HepG2 (cell line): ENCODE measurements around the gene IGFLR1. TPM values are rescaled to one million over a fixed set of nuclear protein-coding genes. Genes with fewer than 3 reads are reported as not detected.

ENCODE experiments used
- AGO2 ChIP-seq: fragments of 200-400 bp; formaldehyde crosslinking; optimal IDR thresholded peaks from 2 replicates; pipeline ENCODE3; 2017; ENCODE audit warnings: mild to moderate bottlenecking, low read depth, low read length, moderate library complexity
- BORCS8-MEF2B ChIP-seq: sonication (generic); formaldehyde crosslinking; IDR thresholded peaks from 2 replicates; pipeline ENCODE4 v1.8.0; 2022; ENCODE audit warnings: mild to moderate bottlenecking, missing genetic modification reagents
- CBFB ChIP-seq: sonication (generic); formaldehyde crosslinking; IDR thresholded peaks from 2 replicates; pipeline ENCODE4 v1.4.0; 2020; ENCODE audit warnings: missing genetic modification reagents
- CENPBD1 ChIP-seq: sonication (generic); formaldehyde crosslinking; IDR thresholded peaks from 2 replicates; pipeline ENCODE4 v1.8.0; 2022; ENCODE audit warnings: missing genetic modification reagents, low read depth, mild to moderate bottlenecking, borderline replicate concordance
- CREM ChIP-seq, 2 experiments: sonication (generic) in 1 of 2; formaldehyde crosslinking in 1 of 2; IDR thresholded peaks; 2 replicates each; pipeline versions ENCODE4 v1.4.0 to v1.6.1; 2016 to 2020; ENCODE audit warnings: antibody characterized with exemption in 1 of 2, mild to moderate bottlenecking in 1 of 2, missing genetic modification reagents in 1 of 2
- FOXO1 ChIP-seq: sonication (generic); formaldehyde crosslinking; IDR thresholded peaks from 2 replicates; pipeline ENCODE4 v1.4.0; 2020; ENCODE audit warnings: missing genetic modification reagents
- GABPB1 ChIP-seq: IDR thresholded peaks from 2 replicates; pipeline ENCODE4 v1.6.1; 2016; ENCODE audit warnings: mild to moderate bottlenecking, missing genetic modification reagents, moderate library complexity, missing compliant biosample characterization
- HES4 ChIP-seq: sonication (generic); formaldehyde crosslinking; IDR thresholded peaks from 2 replicates; pipeline ENCODE4 v1.9.0; 2021; ENCODE audit warnings: mild to moderate bottlenecking, missing genetic modification reagents, borderline replicate concordance
- JDP2 ChIP-seq: sonication (generic); formaldehyde crosslinking; IDR thresholded peaks from 2 replicates; pipeline ENCODE4 v1.8.1; 2022; ENCODE audit warnings: missing genetic modification reagents, borderline replicate concordance
- MAZ ChIP-seq, 2 experiments: sonication (generic) in 1 of 2; formaldehyde crosslinking in 1 of 2; IDR thresholded peaks; 2 replicates each; pipeline versions ENCODE4 v1.5.0 to v1.6.1; 2012 to 2020; ENCODE audit warnings: low read depth in 2 of 2, mild to moderate bottlenecking in 2 of 2, borderline replicate concordance in 1 of 2, improper control_type of control experiment in 1 of 2, low read length in 1 of 2, missing genetic modification reagents in 1 of 2, moderate library complexity in 1 of 2
- MBNL3 ChIP-seq: fragments of 250-450 bp; sonication (Bioruptor Pico); conservative IDR thresholded peaks from 2 replicates; pipeline ENCODE4 v1.8.0; 2022; ENCODE audit warnings: mild to moderate bottlenecking, inconsistent platforms
- PAXIP1 ChIP-seq: sonication (generic); formaldehyde crosslinking; conservative IDR thresholded peaks from 2 replicates; pipeline ENCODE4 v1.4.0; 2020; ENCODE audit warnings: mild to moderate bottlenecking, missing genetic modification reagents, moderate library complexity
- PHB2 ChIP-seq: fragments of 450-650 bp; IDR thresholded peaks from 2 replicates; pipeline ENCODE4 v1.6.1; 2018; ENCODE audit not compliant: partially characterized antibody
- SUZ12 ChIP-seq: fragments of 150-350 bp; IDR thresholded peaks from 2 replicates; pipeline ENCODE4 v1.6.1; 2014; ENCODE audit warnings: low read depth, low read length
- ZBTB38 ChIP-seq: sonication (generic); formaldehyde crosslinking; IDR thresholded peaks from 2 replicates; pipeline ENCODE4 v1.5.1; 2020; ENCODE audit warnings: mild to moderate bottlenecking, missing genetic modification reagents
- ZBTB7A ChIP-seq: sonication (generic); formaldehyde crosslinking; IDR thresholded peaks from 2 replicates; pipeline ENCODE4 v1.8.0; 2022; ENCODE audit warnings: mild to moderate bottlenecking, missing genetic modification reagents
- ZFY ChIP-seq: sonication (generic); formaldehyde crosslinking; IDR thresholded peaks from 2 replicates; pipeline ENCODE4 v1.4.0; 2020; ENCODE audit warnings: missing genetic modification reagents
- ZNF451 ChIP-seq: sonication (generic); formaldehyde crosslinking; IDR thresholded peaks from 2 replicates; pipeline ENCODE4 v1.5.0; 2020; ENCODE audit warnings: mild to moderate bottlenecking, missing genetic modification reagents
- ZNF597 ChIP-seq: sonication (generic); formaldehyde crosslinking; IDR thresholded peaks from 2 replicates; pipeline ENCODE4 v1.5.0; 2020; ENCODE audit warnings: missing genetic modification reagents
- ZNF615 ChIP-seq: sonication (generic); formaldehyde crosslinking; IDR thresholded peaks from 2 replicates; pipeline ENCODE4 v1.5.0; 2020; ENCODE audit warnings: mild to moderate bottlenecking, missing genetic modification reagents, borderline replicate concordance
- ZNF772 ChIP-seq: sonication (generic); formaldehyde crosslinking; IDR thresholded peaks from 2 replicates; pipeline ENCODE4 v1.5.0; 2020; ENCODE audit warnings: mild to moderate bottlenecking, missing genetic modification reagents
- ZNF773 ChIP-seq: sonication (generic); formaldehyde crosslinking; IDR thresholded peaks from 2 replicates; pipeline ENCODE4 v1.4.0; 2020; ENCODE audit warnings: missing genetic modification reagents, borderline replicate concordance
- ZNF776 ChIP-seq: sonication (generic); formaldehyde crosslinking; IDR thresholded peaks from 2 replicates; pipeline ENCODE4 v1.4.0; 2020; ENCODE audit warnings: mild to moderate bottlenecking, missing genetic modification reagents
- polyA plus RNA-seq, 8 experiments: library from polyadenylated mRNA; depleted of rRNA in 3 of 8; stranded (reverse) in 7 of 8; unstranded in 1 of 8; fragments of >200 nt; fragmentation: Illumina TruSeq in 4 of 8; extraction: Trizol in 4 of 8; gene quantifications; 2 replicates each; pipeline versions ENCODE4 v1.2.1 to v1.2.3, GENCODE V29; 2011 to 2016; ENCODE audit warnings: low read depth in 4 of 8, missing spikeins in 1 of 8, mixed read lengths in 1 of 8; ENCODE audit not compliant: insufficient read depth in 1 of 8
- total RNA-seq, 5 experiments: library from RNA; depleted of rRNA; stranded (reverse); fragments of >200 nt; fragmentation: Illumina TruSeq; extraction: Trizol; gene quantifications; 2 replicates each; pipeline ENCODE4 v1.2.3, GENCODE V29; 2016; ENCODE audit warnings: low read depth in 1 of 5

The IGFLR1 gene
- total and polyA plus RNA-seq, 2 of the 13 experiments (the other 11 are each of a cell fraction or from before 2014, with no cell fraction given): 5.4 to 8.9 TPM

GRCh38 chr19:35740423-35741202 is 1.6 kb downstream of the IGFLR1 start (continued):
- TF ChIP-seq CENPBD1 (CRISPR knock-in tag) (no peak), ZFY (CRISPR knock-in tag) (peak; percentile 80), ZBTB7A (CRISPR knock-in tag) (no peak), ZNF451 (no peak), BORCS8-MEF2B (CRISPR knock-in tag) (peak; percentile 38; the same call in 1 of the 2 replicates), PHB2 (no peak), MBNL3 (CRISPR knock-in tag) (no peak), CREM (IDR thresholded peaks at IDR 0.05) (peak; percentile 47), CREM (CRISPR knock-in tag; IDR thresholded peaks at IDR 0.05) (no peak), ZNF773 (no peak), ZNF615 (CRISPR knock-in tag) (no peak), AGO2 (peak; percentile 42), ZNF772 (no peak; the same call in 1 of the 2 replicates), MAZ (IDR thresholded peaks at IDR 0.05; ENCODE audit: borderline replicate concordance, low read depth, low read length) (peak; percentile 49; the same call in 1 of the 2 replicates), MAZ (CRISPR knock-in tag; IDR thresholded peaks at IDR 0.05; ENCODE audit: low read depth) (peak; percentile 79), ZNF597 (no peak), PAXIP1 (peak; percentile 41), ZBTB38 (CRISPR knock-in tag) (no peak; the same call in 1 of the 2 replicates), CBFB (CRISPR knock-in tag) (peak; percentile 43; the same call in 1 of the 2 replicates), HES4 (CRISPR knock-in tag) (no peak), ZNF776 (peak; percentile 48; the same call in 1 of the 2 replicates), FOXO1 (peak; percentile 70; the same call in 1 of the 2 replicates), JDP2 (CRISPR knock-in tag) (no peak), GABPB1 (CRISPR knock-in tag) (peak; percentile 77), SUZ12 (no peak)
